GM08714 (cell line): ENCODE data around the gene WBP2NL.

Experiments used
- H3K4me3 ChIP-seq: fragments of 200-500 bp; sonication (Bioruptor generic); 2 replicates; pipeline ENCODE4 v1.5.1; 2014; ENCODE audit warnings: mild to moderate bottlenecking, low read length, inconsistent platforms
- ZNF274 ChIP-seq: IDR thresholded peaks from 2 replicates; pipeline ENCODE4 v1.6.1; 2012; ENCODE audit warnings: mild to moderate bottlenecking, low read depth, low read length

Gene WBP2NL

GRCh38 chr22:41992496-41992895 lies 6.1 kb upstream of the WBP2NL start:
- no peak overlapping the region for H3K4me3 ChIP-seq
- TF ChIP-seq ZNF274 = no peak

- H3K4me3 ChIP-seq = no peak overlapping the region
- no peak for TF ChIP-seq ZNF274
Measured at GRCh38 chr22:41995211-41995610, 3.4 kb upstream of the WBP2NL start.

- no peak for TF ChIP-seq ZNF274
- no peak overlapping the region for H3K4me3 ChIP-seq
Measured at GRCh38 chr22:41996826-41997225, 1.8 kb upstream of the WBP2NL start.

- no peak for TF ChIP-seq ZNF274
- no peak overlapping the region for H3K4me3 ChIP-seq
Measured at GRCh38 chr22:42000466-42000865, 1.9 kb downstream of the WBP2NL start.

- H3K4me3 ChIP-seq = no peak overlapping the region
- TF ChIP-seq ZNF274 = no peak
Measured at GRCh38 chr22:42001121-42001520, 2.5 kb downstream of the WBP2NL start.

- TF ChIP-seq ZNF274 = no peak
- H3K4me3 ChIP-seq = no peak overlapping the region
Measured at GRCh38 chr22:42001706-42002105, 3.1 kb downstream of the WBP2NL start.

- no peak for TF ChIP-seq ZNF274
- no peak overlapping the region for H3K4me3 ChIP-seq
Measured at GRCh38 chr22:42007922-42008321, 9.3 kb downstream of the WBP2NL start.

- no peak for TF ChIP-seq ZNF274
- no peak overlapping the region for H3K4me3 ChIP-seq
Measured at GRCh38 chr22:42010778-42011177, 12.2 kb downstream of the WBP2NL start.

- no peak for TF ChIP-seq ZNF274
- H3K4me3 ChIP-seq = no peak overlapping the region
Measured at GRCh38 chr22:42013385-42013784, 14.8 kb downstream of the WBP2NL start.

- H3K4me3 ChIP-seq = no peak overlapping the region
- TF ChIP-seq ZNF274 = no peak
Measured at GRCh38 chr22:42016111-42016510, 17.5 kb downstream of the WBP2NL start.

- no peak for TF ChIP-seq ZNF274
- H3K4me3 ChIP-seq = no peak overlapping the region
Measured at GRCh38 chr22:42018224-42018623, 19.6 kb downstream of the WBP2NL start.

GRCh38 chr22:42021571-42021970 lies 23.0 kb downstream of the WBP2NL start:
- H3K4me3 ChIP-seq = no peak overlapping the region
- no peak for TF ChIP-seq ZNF274

- no peak for TF ChIP-seq ZNF274
Measured at GRCh38 chr22:42022162-42022847, 23.7 kb downstream of the WBP2NL start.

GRCh38 chr22:42025421-42025820 lies 26.8 kb downstream of the WBP2NL start:
- TF ChIP-seq ZNF274 = no peak
- H3K4me3 ChIP-seq = no peak overlapping the region

More at GRCh38 chr22:42022162-42022847, 23.7 kb downstream of the WBP2NL start:
- H3K4me3 ChIP-seq = no peak overlapping the region

GRCh38 chr22:42026705-42027104 lies 28.1 kb downstream of the WBP2NL start:
- H3K4me3 ChIP-seq = no peak overlapping the region
- no peak for TF ChIP-seq ZNF274
